K562 (cell line): ENCODE data around the gene NDUFA13. TPM values are rescaled to one million over a fixed set of nuclear protein-coding genes. Genes with fewer than 3 reads are reported as not detected.

Experiments used
- HDAC1 ChIP-seq, 2 experiments: fragments of 450-650 bp; IDR thresholded peaks; 2 replicates each; pipeline ENCODE4 v1.6.1; 2016 to 2017; ENCODE audit warnings: inconsistent platforms in 1 of 2, mild to moderate bottlenecking in 1 of 2, moderate library complexity in 1 of 2
- HEY1 ChIP-seq: fragments of 250-450 bp; sonication (Bioruptor Pico); IDR thresholded peaks from 2 replicates; pipeline ENCODE4 v1.5.0; 2020; ENCODE audit warnings: mild to moderate bottlenecking, moderate library complexity, borderline replicate concordance
- POLR3A ChIP-seq: IDR thresholded peaks from 2 replicates; pipeline ENCODE4 v1.6.1; 2011; ENCODE audit warnings: borderline replicate concordance, mild to moderate bottlenecking, moderate library complexity; ENCODE audit not compliant: insufficient read length, insufficient read depth; ENCODE audit errors: extremely low read depth
- PTBP1 ChIP-seq: fragments of 200-400 bp; formaldehyde crosslinking; IDR thresholded peaks from 2 replicates; pipeline ENCODE4 v1.6.1; 2017; ENCODE audit warnings: low read depth, low read length
- RBFOX2 ChIP-seq: fragments of 200-400 bp; formaldehyde crosslinking; IDR thresholded peaks from 2 replicates; pipeline ENCODE4 v1.6.1; 2017; ENCODE audit warnings: low read depth, mild to moderate bottlenecking, low read length, moderate library complexity
- TFAM ChIP-seq: fragments of 250-450 bp; sonication (Bioruptor Pico); conservative IDR thresholded peaks from 2 replicates; pipeline ENCODE4 v1.5.0; 2021; ENCODE audit warnings: mild to moderate bottlenecking, moderate library complexity
- ZKSCAN1 ChIP-seq: fragments of 150-350 bp; IDR thresholded peaks from 2 replicates; pipeline ENCODE4 v1.6.1; 2016; ENCODE audit warnings: low read depth, low read length
- ZKSCAN3 ChIP-seq: fragments of 250-450 bp; sonication (Bioruptor Pico); IDR thresholded peaks from 2 replicates; pipeline ENCODE4 v1.4.0; 2020
- ZNF512 ChIP-seq: IDR thresholded peaks from 2 replicates; pipeline ENCODE4 v1.6.1; 2016; ENCODE audit warnings: missing genetic modification characterization, missing compliant biosample characterization
- polyA plus RNA-seq, 8 experiments: library from polyadenylated mRNA; depleted of rRNA in 4 of 8; stranded (reverse) in 5 of 8; unstranded in 3 of 8; fragments of >200 nt; fragmentation: Nextera tagmentation in 2 of 8; fragmentation: Illumina TruSeq in 1 of 8; extraction: Ambion mirVana in 2 of 8; extraction: Trizol in 1 of 8; gene quantifications; 2 replicates each; pipeline versions ENCODE4 v1.2.1 to v1.2.3, GENCODE V29; 2011 to 2014; ENCODE audit warnings: inconsistent platforms in 1 of 8, missing spikeins in 1 of 8
- total RNA-seq, 7 experiments: library from RNA; depleted of rRNA in 6 of 7; stranded (reverse); fragments of >200 nt in 6 of 7; fragmentation: Illumina TruSeq in 2 of 7; extraction: Trizol in 2 of 7; gene quantifications; 2 replicates each; pipeline versions ENCODE4 v1.2.1 to v1.2.3, GENCODE V29; 2011 to 2021; ENCODE audit warnings: low replicate concordance in 1 of 7
- TF ChIP-seq, protein P1 (sequence below): fragments of 250-450 bp; sonication (Bioruptor Pico); IDR thresholded peaks from 2 replicates; pipeline ENCODE4 v1.5.0; 2020; ENCODE audit warnings: mild to moderate bottlenecking, borderline replicate concordance
- TF ChIP-seq, protein P2 (sequence below): fragments of 450-650 bp; IDR thresholded peaks from 2 replicates; pipeline ENCODE4 v1.6.1; 2016; ENCODE audit warnings: mild to moderate bottlenecking, moderate library complexity

The NDUFA13 gene
- total and polyA plus RNA-seq, 9 of the 15 experiments (the other 6 are each of a cell fraction or from before 2014, with no cell fraction given): 146 to 596 (median 429) TPM

DNA sequence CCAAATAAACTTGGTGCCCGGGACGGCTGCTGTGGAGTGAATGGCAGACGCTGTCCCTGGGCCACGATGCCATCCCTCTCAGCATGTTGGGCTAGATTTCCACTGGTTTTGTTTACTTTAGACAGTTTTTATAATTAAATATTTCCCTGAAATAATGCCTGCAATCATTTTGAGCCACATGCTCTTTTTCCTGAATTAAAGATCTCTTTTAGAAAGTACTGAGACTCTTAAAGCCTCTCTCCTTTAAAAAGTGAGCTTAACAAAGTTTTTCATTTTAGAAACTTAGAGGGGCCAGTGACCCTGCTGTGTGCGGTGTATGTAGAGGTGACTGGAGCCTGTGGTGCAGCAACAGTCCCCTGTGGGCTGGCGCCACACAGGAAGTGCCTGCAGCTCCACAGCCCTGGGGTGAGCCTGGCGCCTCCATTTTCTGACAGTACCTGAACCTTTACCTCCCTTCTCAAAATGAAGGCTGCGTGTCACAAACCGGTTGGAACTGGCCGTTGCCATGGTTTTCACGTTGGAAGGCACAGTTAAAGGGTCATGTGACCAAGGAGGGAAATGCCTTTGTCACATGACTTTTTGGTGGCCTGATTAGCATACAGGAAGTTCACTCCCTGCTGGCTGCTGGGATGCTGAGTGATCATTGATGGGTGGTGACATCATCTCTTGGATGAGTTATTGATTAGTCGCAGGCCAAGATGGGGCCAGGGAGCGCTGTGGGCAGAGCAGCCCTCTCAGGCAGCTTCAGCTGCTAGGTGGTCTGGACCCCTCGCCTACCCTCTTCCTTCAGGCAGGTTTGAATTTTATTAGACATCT lies 26.9 kb upstream of the NDUFA13 start (continued):
- TF ChIP-seq HDAC1 (IDR thresholded peaks at IDR 0.05) (peak in 1 of 2 experiments; percentile 75; a peak in 2 of 4 replicates), ZNF512 (no peak), POLR3A (no peak), ZKSCAN3 (no peak), PTBP1 (no peak), RBFOX2 (peak; percentile 74), ZKSCAN1 (0 out of 2 replicates have a peak, but pooled peaks have one; percentile 29), HEY1 (no peak), TFAM (CRISPR knock-in tag) (no peak)
- TF ChIP-seq, protein P1, sequence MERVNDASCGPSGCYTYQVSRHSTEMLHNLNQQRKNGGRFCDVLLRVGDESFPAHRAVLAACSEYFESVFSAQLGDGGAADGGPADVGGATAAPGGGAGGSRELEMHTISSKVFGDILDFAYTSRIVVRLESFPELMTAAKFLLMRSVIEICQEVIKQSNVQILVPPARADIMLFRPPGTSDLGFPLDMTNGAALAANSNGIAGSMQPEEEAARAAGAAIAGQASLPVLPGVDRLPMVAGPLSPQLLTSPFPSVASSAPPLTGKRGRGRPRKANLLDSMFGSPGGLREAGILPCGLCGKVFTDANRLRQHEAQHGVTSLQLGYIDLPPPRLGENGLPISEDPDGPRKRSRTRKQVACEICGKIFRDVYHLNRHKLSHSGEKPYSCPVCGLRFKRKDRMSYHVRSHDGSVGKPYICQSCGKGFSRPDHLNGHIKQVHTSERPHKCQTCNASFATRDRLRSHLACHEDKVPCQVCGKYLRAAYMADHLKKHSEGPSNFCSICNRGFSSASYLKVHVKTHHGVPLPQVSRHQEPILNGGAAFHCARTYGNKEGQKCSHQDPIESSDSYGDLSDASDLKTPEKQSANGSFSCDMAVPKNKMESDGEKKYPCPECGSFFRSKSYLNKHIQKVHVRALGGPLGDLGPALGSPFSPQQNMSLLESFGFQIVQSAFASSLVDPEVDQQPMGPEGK (CRISPR knock-in tag): no peak
- TF ChIP-seq, protein P2, sequence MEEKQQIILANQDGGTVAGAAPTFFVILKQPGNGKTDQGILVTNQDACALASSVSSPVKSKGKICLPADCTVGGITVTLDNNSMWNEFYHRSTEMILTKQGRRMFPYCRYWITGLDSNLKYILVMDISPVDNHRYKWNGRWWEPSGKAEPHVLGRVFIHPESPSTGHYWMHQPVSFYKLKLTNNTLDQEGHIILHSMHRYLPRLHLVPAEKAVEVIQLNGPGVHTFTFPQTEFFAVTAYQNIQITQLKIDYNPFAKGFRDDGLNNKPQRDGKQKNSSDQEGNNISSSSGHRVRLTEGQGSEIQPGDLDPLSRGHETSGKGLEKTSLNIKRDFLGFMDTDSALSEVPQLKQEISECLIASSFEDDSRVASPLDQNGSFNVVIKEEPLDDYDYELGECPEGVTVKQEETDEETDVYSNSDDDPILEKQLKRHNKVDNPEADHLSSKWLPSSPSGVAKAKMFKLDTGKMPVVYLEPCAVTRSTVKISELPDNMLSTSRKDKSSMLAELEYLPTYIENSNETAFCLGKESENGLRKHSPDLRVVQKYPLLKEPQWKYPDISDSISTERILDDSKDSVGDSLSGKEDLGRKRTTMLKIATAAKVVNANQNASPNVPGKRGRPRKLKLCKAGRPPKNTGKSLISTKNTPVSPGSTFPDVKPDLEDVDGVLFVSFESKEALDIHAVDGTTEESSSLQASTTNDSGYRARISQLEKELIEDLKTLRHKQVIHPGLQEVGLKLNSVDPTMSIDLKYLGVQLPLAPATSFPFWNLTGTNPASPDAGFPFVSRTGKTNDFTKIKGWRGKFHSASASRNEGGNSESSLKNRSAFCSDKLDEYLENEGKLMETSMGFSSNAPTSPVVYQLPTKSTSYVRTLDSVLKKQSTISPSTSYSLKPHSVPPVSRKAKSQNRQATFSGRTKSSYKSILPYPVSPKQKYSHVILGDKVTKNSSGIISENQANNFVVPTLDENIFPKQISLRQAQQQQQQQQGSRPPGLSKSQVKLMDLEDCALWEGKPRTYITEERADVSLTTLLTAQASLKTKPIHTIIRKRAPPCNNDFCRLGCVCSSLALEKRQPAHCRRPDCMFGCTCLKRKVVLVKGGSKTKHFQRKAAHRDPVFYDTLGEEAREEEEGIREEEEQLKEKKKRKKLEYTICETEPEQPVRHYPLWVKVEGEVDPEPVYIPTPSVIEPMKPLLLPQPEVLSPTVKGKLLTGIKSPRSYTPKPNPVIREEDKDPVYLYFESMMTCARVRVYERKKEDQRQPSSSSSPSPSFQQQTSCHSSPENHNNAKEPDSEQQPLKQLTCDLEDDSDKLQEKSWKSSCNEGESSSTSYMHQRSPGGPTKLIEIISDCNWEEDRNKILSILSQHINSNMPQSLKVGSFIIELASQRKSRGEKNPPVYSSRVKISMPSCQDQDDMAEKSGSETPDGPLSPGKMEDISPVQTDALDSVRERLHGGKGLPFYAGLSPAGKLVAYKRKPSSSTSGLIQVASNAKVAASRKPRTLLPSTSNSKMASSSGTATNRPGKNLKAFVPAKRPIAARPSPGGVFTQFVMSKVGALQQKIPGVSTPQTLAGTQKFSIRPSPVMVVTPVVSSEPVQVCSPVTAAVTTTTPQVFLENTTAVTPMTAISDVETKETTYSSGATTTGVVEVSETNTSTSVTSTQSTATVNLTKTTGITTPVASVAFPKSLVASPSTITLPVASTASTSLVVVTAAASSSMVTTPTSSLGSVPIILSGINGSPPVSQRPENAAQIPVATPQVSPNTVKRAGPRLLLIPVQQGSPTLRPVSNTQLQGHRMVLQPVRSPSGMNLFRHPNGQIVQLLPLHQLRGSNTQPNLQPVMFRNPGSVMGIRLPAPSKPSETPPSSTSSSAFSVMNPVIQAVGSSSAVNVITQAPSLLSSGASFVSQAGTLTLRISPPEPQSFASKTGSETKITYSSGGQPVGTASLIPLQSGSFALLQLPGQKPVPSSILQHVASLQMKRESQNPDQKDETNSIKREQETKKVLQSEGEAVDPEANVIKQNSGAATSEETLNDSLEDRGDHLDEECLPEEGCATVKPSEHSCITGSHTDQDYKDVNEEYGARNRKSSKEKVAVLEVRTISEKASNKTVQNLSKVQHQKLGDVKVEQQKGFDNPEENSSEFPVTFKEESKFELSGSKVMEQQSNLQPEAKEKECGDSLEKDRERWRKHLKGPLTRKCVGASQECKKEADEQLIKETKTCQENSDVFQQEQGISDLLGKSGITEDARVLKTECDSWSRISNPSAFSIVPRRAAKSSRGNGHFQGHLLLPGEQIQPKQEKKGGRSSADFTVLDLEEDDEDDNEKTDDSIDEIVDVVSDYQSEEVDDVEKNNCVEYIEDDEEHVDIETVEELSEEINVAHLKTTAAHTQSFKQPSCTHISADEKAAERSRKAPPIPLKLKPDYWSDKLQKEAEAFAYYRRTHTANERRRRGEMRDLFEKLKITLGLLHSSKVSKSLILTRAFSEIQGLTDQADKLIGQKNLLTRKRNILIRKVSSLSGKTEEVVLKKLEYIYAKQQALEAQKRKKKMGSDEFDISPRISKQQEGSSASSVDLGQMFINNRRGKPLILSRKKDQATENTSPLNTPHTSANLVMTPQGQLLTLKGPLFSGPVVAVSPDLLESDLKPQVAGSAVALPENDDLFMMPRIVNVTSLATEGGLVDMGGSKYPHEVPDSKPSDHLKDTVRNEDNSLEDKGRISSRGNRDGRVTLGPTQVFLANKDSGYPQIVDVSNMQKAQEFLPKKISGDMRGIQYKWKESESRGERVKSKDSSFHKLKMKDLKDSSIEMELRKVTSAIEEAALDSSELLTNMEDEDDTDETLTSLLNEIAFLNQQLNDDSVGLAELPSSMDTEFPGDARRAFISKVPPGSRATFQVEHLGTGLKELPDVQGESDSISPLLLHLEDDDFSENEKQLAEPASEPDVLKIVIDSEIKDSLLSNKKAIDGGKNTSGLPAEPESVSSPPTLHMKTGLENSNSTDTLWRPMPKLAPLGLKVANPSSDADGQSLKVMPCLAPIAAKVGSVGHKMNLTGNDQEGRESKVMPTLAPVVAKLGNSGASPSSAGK: peak; percentile 67; the same call in 1 of the 2 replicates
